GM20431 (cell line): ENCODE results near the gene SND1.

Experiments
- in situ Hi-C: fragments of 300-500 bp; cut with MseI, MboI; formaldehyde crosslinking; loops from one replicate; pipeline ENCODE4 v1.15.0; 2020; ENCODE audit warnings: low sequenced_read_pairs; ENCODE audit not compliant: unreplicated experiment

Gene SND1

GRCh38 chr7:127715901-127716300, 63.9 kb downstream of the SND1 start:
- in situ Hi-C loops, result loop anchor here (25.0 kb wide), 1 partner anchor 496 kb away; no protein-coding TSS in a partner anchor

GRCh38 chr7:127717502-127718339, 65.7 kb downstream of the SND1 start:
- in situ Hi-C loops, result loop anchor here (25.0 kb wide), 1 partner anchor 495 kb away; no protein-coding TSS in a partner anchor

- in situ Hi-C loops, result loop anchor here (25.0 kb wide), 1 partner anchor 494 kb away; no protein-coding TSS in a partner anchor
Measured at GRCh38 chr7:127718340-127718679, 66.3 kb downstream of the SND1 start.

GRCh38 chr7:127726476-127726875, 74.5 kb downstream of the SND1 start:
- in situ Hi-C loops, result no loop called here

- in situ Hi-C loops, result no loop called here
Measured at GRCh38 chr7:127730658-127731276, 78.8 kb downstream of the SND1 start.

GRCh38 chr7:127731431-127732080, 79.6 kb downstream of the SND1 start:
- in situ Hi-C loops, result no loop called here

GRCh38 chr7:127732306-127732705, 80.3 kb downstream of the SND1 start:
- in situ Hi-C loops, result no loop called here

- in situ Hi-C loops, result no loop called here
Measured at GRCh38 chr7:127733986-127734385, 82.0 kb downstream of the SND1 start.

GRCh38 chr7:127736511-127736910, 84.5 kb downstream of the SND1 start:
- in situ Hi-C loops, result no loop called here

- in situ Hi-C loops, result no loop called here
Measured at GRCh38 chr7:127738859-127739258, 86.9 kb downstream of the SND1 start.

- in situ Hi-C loops, result no loop called here
Measured at GRCh38 chr7:127741764-127742375, 89.9 kb downstream of the SND1 start.

GRCh38 chr7:127745445-127745844, 93.5 kb downstream of the SND1 start:
- in situ Hi-C loops, result no loop called here

- in situ Hi-C loops, result no loop called here
Measured at GRCh38 chr7:127751062-127751461, 99.1 kb downstream of the SND1 start.

GRCh38 chr7:127751490-127752448, 99.8 kb downstream of the SND1 start:
- in situ Hi-C loops, result no loop called here

GRCh38 chr7:127752829-127753228, 100.8 kb downstream of the SND1 start:
- in situ Hi-C loops, result no loop called here

- in situ Hi-C loops, result no loop called here
Measured at GRCh38 chr7:127754457-127754856, 102.5 kb downstream of the SND1 start.

GRCh38 chr7:127755521-127755920, 103.5 kb downstream of the SND1 start:
- in situ Hi-C loops, result no loop called here

GRCh38 chr7:127755965-127756364, 104.0 kb downstream of the SND1 start:
- in situ Hi-C loops, result no loop called here

GRCh38 chr7:127758105-127758504, 106.1 kb downstream of the SND1 start:
- in situ Hi-C loops, result no loop called here
